Muscle of back (tissue), 13 donors: ENCODE results near the gene CKAP2L. TPM values are rescaled to one million over a fixed set of nuclear protein-coding genes. Genes with fewer than 3 reads are reported as not detected.

ENCODE experiments used
- DNase-seq, 3 donors: peaks; one replicate each; pipeline versions ENCODE4 v3.0.0 to v3.0.0-alpha.2; 2013
- long read RNA-seq, 9 donors: transcript quantifications; one replicate each; lab custom pipeline, GENCODE V29; 2026
- polyA plus RNA-seq, 10 donors: library from polyadenylated mRNA; unstranded; fragments of 120-200 nt; gene quantifications; one replicate each; pipeline ENCODE4 v1.2.1, GENCODE V29; 2013; ENCODE audit not compliant: insufficient read length in 10 of 10

CKAP2L gene
- polyA plus RNA-seq: 10 to 100 TPM in 4 of 10 donors, 1 to 10 TPM in 6; 6.8 to 15.8 (median 9.6) TPM
- long read RNA-seq, donor 1: 0 reads
- long read RNA-seq, donor 2: 0 reads
- long read RNA-seq, donor 3: 0 reads
- long read RNA-seq, donor 4: 0 reads
- long read RNA-seq, donor 5, full-length matches to known transcripts: 2 of 2 reads
- long read RNA-seq, donor 5, partial matches to known transcripts: 0 of 2 reads
- long read RNA-seq, donor 5, other reads (novel, unspliced or antisense): 0 of 2 reads
- long read RNA-seq, donor 6: 0 reads
- long read RNA-seq, donor 7, partial matches to known transcripts: 7 of 8 reads
- long read RNA-seq, donor 7, other reads (novel, unspliced or antisense): 0 of 8 reads
- long read RNA-seq, donor 8, full-length matches to known transcripts: 1 of 1 reads
- long read RNA-seq, donor 8, partial matches to known transcripts: 0 of 1 reads
- long read RNA-seq, donor 8, other reads (novel, unspliced or antisense): 0 of 1 reads
- long read RNA-seq, donor 9: 0 reads

DNA sequence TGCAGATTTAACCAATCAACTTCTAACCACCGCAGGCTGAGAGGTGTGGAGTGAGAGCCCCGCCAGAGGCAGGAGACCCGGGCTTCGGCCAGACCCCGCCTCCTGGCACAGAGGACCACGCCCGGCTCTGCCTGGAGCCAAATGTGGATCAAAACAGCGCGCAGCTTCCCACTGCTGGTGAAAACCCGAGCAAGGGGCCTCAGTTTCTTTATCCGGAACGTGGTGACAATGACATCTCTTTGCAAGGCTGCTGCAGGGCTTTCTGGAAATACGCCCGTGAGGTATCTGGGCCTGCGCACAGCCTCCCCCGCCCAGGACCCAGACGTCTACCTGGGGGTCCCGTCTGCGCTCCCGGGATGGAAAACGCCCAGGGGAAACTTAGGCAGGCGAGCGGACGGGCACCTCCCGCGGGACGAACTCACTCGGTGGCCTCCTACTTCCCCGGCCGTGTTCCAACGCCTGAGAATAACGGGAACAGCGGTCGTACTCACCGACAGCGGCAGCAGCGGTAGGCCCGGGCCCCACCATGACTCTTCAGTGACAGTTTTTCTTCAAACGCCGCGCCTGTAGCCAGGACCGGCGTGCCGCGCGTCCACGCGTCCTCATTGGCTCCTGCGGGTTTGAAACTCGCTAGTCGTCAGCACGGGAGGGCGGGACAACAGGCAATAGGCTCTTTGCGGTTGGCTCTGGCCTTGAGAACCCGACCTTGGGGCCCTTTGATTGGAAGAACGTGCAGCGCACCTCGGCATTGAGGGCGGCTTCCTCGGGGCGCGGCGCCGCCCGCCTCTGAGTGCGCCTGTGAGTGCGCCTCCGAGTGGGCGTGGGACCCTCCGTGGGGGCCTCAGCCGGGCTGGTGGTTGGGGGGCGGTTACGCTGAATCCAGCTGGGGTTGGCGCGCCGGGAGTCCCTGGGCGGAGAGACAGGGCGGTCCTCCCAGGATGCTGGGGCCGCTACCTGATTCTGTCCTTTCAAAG, at the start of gene CKAP2L:
Gene CKAP2L, minus strand, starts transcription at position 539 of the 974 bp plus-strand sequence. Its CDS starts 11 bp downstream, at position 528.
- peak; percentile 98 to 99 (median 98) for DNase-seq

DNA sequence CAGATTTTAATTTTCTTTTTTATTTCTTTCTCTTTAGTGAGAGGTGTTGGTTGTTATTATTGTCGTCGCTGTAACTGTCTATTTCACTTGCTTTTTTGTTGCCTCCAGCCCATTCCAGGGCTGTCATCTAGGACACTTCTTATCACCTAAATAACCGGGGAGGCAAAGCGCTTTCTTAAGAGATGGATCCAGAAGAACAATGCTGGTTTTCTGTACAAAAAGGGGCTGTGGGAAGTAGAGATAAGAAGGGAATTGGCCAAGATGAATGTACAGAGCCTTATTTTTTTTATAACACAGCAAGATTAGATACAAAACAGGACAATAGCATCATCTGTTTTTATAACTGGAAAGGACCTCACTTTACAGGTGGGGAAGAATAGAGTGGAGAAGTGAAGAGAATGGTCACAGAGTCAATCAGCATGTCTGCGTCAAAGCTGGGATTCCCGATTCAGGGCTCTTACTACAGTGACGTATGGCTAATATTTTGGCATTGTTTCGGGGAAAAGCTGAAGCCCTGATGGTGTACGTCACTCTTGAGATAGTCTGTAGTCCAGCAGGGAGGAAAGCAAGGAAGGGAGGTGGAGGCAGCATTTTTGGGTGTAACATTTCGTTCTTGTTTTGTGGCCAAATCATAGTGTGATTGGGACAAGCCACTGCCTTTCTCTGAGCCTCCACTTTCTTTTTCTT, 49.0 kb upstream of the CKAP2L start:
- DNase-seq: no peak

GRCh38 chr2:112812318-112813267, 48.2 kb upstream of the CKAP2L start:
- peak; percentile 12 to 78 (median 43) for DNase-seq

- peak; percentile 17 to 83 (median 56) for DNase-seq
Observed at GRCh38 chr2:112811841-112812306, 47.5 kb upstream of the CKAP2L start.

DNA sequence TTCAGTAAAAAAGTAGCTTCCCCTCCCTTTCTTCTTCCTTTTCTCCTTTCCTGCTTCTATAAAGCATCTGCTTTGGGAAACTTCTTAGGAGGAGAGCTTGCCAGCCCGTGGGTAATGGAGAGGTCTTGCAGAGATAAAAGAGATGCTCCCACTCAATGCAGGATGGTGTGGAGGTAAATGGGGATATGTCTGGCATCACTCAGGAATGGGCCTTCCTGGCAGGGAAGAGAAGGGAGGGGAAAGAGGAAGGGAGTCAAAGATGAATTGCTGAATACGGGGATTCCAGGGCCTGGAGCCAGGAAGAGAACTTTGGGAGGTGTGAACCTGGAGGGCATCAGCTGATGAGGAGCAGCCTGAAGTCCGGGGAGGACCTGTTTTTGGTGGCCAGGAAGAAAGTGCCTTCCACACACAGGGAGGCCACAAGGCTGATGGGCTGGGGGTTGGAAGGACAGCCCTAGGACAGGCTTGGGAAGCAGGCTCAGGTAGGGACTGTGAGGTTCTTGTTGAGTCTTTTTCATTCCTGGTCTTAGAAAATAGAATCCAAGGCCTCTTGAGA, 46.9 kb upstream of the CKAP2L start:
- no peak for DNase-seq

DNA sequence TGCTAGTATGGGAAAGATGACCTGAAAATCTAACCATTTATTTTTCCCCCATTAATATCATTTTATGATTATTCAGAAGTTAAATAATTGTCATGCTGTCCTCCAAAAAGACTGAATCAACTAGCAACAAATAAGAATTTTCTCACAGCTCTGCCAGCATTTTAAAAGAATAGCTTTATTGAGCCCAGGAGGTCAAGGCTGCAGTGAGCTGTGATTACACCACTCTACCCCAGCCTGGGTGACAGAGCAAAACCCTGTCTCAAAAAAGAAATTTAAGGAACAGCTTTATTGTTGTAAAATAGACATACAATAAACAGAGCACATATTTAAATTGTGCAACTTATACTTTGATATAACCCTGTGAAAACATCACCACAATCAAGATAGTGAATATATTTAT, 44.7 kb upstream of the CKAP2L start:
- DNase-seq: no peak

GRCh38 chr2:112807233-112807807, 42.9 kb upstream of the CKAP2L start:
- no peak for DNase-seq

GRCh38 chr2:112805542-112805941, 41.1 kb upstream of the CKAP2L start:
- DNase-seq: no peak

DNA sequence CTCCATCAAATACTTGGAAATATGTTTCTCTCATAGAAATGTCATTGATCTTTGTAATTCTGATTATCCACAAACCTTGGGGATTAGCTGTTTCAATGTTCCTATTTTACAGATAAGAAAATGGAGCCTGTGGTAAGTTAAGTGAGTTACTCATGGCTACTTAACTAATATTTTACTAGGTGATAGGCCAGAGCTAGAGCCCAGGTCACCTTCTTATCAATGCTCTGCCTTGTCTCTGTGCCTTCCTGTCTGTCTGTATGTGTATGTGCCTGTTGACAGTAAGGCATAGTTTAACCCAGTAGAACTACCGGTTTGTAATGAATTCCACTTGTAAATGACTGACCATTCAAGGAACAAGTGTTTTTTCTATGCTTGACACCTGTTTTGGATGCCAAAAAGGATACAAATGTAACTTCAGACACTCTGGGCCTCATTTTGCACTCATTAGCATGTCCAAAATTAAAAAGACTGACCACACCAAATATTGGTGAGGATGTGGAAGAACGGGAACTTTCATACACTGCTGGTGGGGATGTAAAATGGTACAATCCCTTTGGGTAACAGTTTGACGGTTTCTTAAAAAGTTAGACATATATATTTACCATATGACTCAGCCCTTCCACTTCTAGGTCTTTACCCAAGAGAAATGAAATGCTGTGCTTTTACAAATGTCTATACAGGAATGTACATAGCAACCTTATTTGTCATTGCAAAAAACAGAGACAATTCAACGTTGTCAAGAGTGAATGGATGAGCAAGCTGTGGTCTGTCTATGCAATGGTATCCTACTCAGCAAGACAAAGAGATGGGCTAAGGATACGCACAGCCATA, 39.5 kb upstream of the CKAP2L start:
- peak in 1 of 3 donors; percentile 83 for DNase-seq

- no peak for DNase-seq
Observed at GRCh38 chr2:112800881-112801583, 36.6 kb upstream of the CKAP2L start.

GRCh38 chr2:112798979-112799975, 34.9 kb upstream of the CKAP2L start:
- DNase-seq: no peak

DNA sequence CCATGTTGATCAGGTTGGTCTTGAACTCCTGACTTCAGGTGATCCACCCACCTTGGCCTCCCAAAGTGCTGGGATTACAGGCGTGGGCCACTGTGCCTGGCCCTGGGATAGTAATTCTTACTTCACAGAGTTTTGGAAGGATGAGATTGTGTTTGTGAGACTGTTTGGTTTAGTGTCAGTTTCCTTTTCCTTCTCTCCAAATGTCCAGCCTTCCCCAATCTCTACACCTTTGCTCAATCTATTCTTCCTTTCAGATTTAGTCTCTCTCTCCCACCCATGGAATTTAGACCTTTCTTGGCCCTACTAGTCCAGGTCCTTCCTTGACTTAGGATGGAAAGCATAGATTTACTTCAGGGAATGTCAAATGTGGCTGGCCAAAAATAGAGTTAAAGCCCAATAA, 32.1 kb upstream of the CKAP2L start:
- no peak for DNase-seq

DNA sequence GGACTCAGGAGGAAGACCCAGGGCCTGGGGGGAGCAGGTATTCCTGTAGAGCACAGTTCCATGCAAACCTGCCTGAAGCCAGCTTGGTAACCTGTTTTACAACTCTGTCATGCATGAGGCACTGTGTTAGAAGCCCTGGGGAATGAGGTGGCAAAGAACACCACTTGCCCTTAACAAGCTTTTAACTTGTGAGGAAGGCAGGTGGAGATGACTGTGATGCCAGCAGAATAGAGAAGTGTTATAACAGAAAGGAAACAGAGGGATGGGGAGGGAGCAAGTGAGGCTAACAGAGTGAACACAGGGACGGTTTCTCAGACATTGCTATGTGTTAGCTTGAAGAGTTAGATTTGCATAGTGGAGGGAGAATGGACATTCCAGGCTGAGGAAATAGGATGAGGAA, 31.4 kb upstream of the CKAP2L start:
- DNase-seq: no peak

- DNase-seq: no peak
Observed at GRCh38 chr2:112794841-112795240, 30.4 kb upstream of the CKAP2L start.

- peak in 2 of 3 donors; percentile 42 to 77 for DNase-seq
Observed at GRCh38 chr2:112794131-112794733, 29.8 kb upstream of the CKAP2L start.

DNA sequence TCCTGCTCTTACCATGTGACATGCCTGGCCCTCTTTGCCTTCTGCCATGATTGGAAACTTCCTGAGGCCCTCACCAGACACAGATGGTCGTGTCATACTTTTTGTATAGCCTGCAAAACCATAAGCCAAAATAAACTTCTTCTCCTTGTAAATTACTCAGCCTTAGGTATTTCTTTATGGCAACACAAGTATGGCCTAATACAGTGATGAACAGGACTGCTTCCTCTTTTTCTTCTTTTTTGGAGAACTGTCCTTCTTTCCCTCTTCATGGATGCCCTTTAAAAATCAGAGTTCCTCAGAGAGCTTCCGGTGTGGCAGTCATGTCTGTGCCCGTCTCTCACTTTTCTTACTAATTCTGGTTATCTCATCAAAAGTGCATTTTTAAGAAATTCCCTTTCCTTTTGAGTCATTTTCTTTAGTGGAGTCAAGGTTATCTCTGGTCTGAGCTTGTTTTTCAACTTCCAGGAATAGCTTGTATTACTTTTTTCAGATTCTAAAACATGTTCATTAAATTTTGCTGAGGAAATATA, 29.1 kb upstream of the CKAP2L start:
- DNase-seq: peak in 1 of 3 donors; percentile 8
